H1 (cell line): ENCODE data around the gene RAPGEF1. TPM values are rescaled to one million over a fixed set of nuclear protein-coding genes. Genes with fewer than 3 reads are reported as not detected.

Experiments
- CTCF ChIA-PET: fragments of 300-600 bp; sonication (Branson Sonifier 250); formaldehyde crosslinking; loops from one replicate; lab custom pipeline; 2021; ENCODE audit not compliant: partially characterized antibody; lab: Charles Lee
- POLR2A ChIA-PET: fragments of 300-600 bp; sonication (Branson Sonifier 250); formaldehyde crosslinking; loops from one replicate; lab custom pipeline; 2021; ENCODE audit warnings: inconsistent platforms; ENCODE audit not compliant: partially characterized antibody; lab: Charles Lee
- DNase-seq, 2 experiments: peaks; one replicate each; pipeline versions ENCODE4 v3.0.0 to v3.0.0-alpha.2; 2010 to 2022; ENCODE audit warnings: low spot score in 2 of 2, low read depth in 1 of 2, mixed read lengths in 1 of 2
- FAIRE-seq: peaks from 2 replicates; lab custom pipeline; 2011; peaks lifted over from hg19 to GRCh38; lab: Jason Lieb, UNC
- H2AFZ ChIP-seq: 2 replicates; pipeline ENCODE4 v1.8.1; 2012; ENCODE audit warnings: low read length, inconsistent platforms
- H2AK5ac ChIP-seq: 2 replicates; pipeline ENCODE4 v1.6.1; 2013; ENCODE audit warnings: low read depth, low read length
- H2BK120ac ChIP-seq: replicated peaks from 2 replicates; pipeline ENCODE3; 2013; ENCODE audit warnings: low read depth, low read length, inconsistent platforms
- H2BK12ac ChIP-seq: 2 replicates; pipeline ENCODE4 v1.6.1; 2013; ENCODE audit warnings: low read depth, low read length
- H2BK15ac ChIP-seq: 2 replicates; pipeline ENCODE4 v1.6.1; 2013; ENCODE audit warnings: low read length
- H2BK20ac ChIP-seq: 2 replicates; pipeline ENCODE4 v1.6.1; 2013; ENCODE audit warnings: low read length
- H2BK5ac ChIP-seq: 2 replicates; pipeline ENCODE4 v1.6.1; 2013; ENCODE audit warnings: low read depth, low read length
- H3K14ac ChIP-seq: 2 replicates; pipeline ENCODE4 v1.6.1; 2013; ENCODE audit warnings: inconsistent platforms; ENCODE audit not compliant: insufficient read length
- H3K18ac ChIP-seq: 2 replicates; pipeline ENCODE4 v1.6.1; 2013; ENCODE audit warnings: low read length; ENCODE audit errors: extremely low read depth
- H3K23ac ChIP-seq: 2 replicates; pipeline ENCODE4 v1.6.1; 2013; ENCODE audit warnings: inconsistent platforms; ENCODE audit not compliant: insufficient read length
- H3K23me2 ChIP-seq: 2 replicates; pipeline ENCODE4 v1.6.1; 2013; ENCODE audit warnings: low read depth, low read length
- H3K27ac ChIP-seq: 2 replicates; pipeline ENCODE4 v1.6.1; 2011; ENCODE audit warnings: low read depth, low read length, inconsistent platforms
- H3K27me3 ChIP-seq, 4 experiments: replicated peaks in 1 of 4; 1 replicate in 1 of 4; 2 replicates in 3 of 4; pipeline versions ENCODE4 v1.6.1 to v1.8.1; 2011 to 2013; ENCODE audit warnings: low read length in 3 of 4, mild to moderate bottlenecking in 3 of 4, inconsistent platforms in 2 of 4, mixed read lengths in 2 of 4, moderate library complexity in 1 of 4; ENCODE audit not compliant: control insufficient read depth in 3 of 4, insufficient read depth in 3 of 4; ENCODE audit errors: extremely low read depth in 1 of 4
- H3K36me3 ChIP-seq, 4 experiments: 2 replicates each; pipeline versions ENCODE4 v1.6.1 to v1.8.1; 2011 to 2013; ENCODE audit warnings: mild to moderate bottlenecking in 4 of 4, low read length in 3 of 4, moderate library complexity in 2 of 4, control low read depth in 1 of 4, inconsistent platforms in 1 of 4; ENCODE audit not compliant: insufficient read depth in 4 of 4, control insufficient read depth in 2 of 4
- H3K4ac ChIP-seq: replicated peaks from 2 replicates; pipeline ENCODE3; 2013; ENCODE audit warnings: low read length, low read depth, mixed read lengths, inconsistent platforms; ENCODE audit not compliant: insufficient read length
- H3K4me1 ChIP-seq, 4 experiments: replicated peaks in 1 of 4; 1 replicate in 1 of 4; 2 replicates in 3 of 4; pipeline versions ENCODE4 v1.6.1 to v1.8.1; 2011 to 2013; ENCODE audit warnings: low read length in 3 of 4, inconsistent platforms in 2 of 4, mixed read lengths in 1 of 4; ENCODE audit not compliant: insufficient read depth in 4 of 4, control insufficient read depth in 3 of 4
- H3K4me2 ChIP-seq, 2 experiments: 2 replicates each; pipeline versions ENCODE4 v1.6.1 to v1.8.1; 2011 to 2013; ENCODE audit warnings: low read depth in 2 of 2, low read length in 2 of 2, control low read depth in 1 of 2, inconsistent platforms in 1 of 2, mild to moderate bottlenecking in 1 of 2; ENCODE audit not compliant: insufficient read depth in 1 of 2
- H3K4me3 ChIP-seq, 4 experiments: fragments of 200-600, 300-600 bp in 1 of 4; sonication (generic), shearing (Covaris generic), sonication (Bioruptor Twin) in 1 of 4; 2 replicates each; pipeline versions ENCODE4 v1.5.1 to v1.8.1; 2011 to 2016; ENCODE audit warnings: low read length in 4 of 4, low read depth in 3 of 4, control low read depth in 2 of 4, inconsistent platforms in 2 of 4, mild to moderate bottlenecking in 2 of 4, mixed read lengths in 1 of 4, moderate library complexity in 1 of 4; ENCODE audit not compliant: insufficient read depth in 2 of 4; ENCODE audit errors: extremely low read depth in 1 of 4
- H3K56ac ChIP-seq: replicated peaks from 2 replicates; pipeline ENCODE3; 2013; ENCODE audit warnings: low read depth, mild to moderate bottlenecking, mixed read lengths, low read length, inconsistent platforms; ENCODE audit not compliant: insufficient read length
- H3K79me1 ChIP-seq: 2 replicates; pipeline ENCODE4 v1.6.1; 2013; ENCODE audit warnings: low read depth, low read length, control low read depth
- H3K79me2 ChIP-seq, 2 experiments: 2 replicates each; pipeline versions ENCODE4 v1.6.1 to v1.8.1; 2012 to 2013; ENCODE audit warnings: low read length in 2 of 2, mild to moderate bottlenecking in 2 of 2, inconsistent platforms in 1 of 2; ENCODE audit not compliant: insufficient read depth in 2 of 2, control insufficient read depth in 1 of 2
- H3K9ac ChIP-seq, 4 experiments: replicated peaks in 1 of 4; 1 replicate in 1 of 4; 2 replicates in 3 of 4; pipeline versions ENCODE4 v1.6.1 to v1.8.1; 2011 to 2013; ENCODE audit warnings: low read depth in 3 of 4, low read length in 3 of 4, control low read depth in 2 of 4, mild to moderate bottlenecking in 2 of 4, moderate library complexity in 2 of 4, inconsistent platforms in 1 of 4; ENCODE audit errors: extremely low read depth in 1 of 4
- H3K9me3 ChIP-seq, 2 experiments: 2 replicates each; pipeline versions ENCODE4 v1.6.1 to v1.8.1; 2012 to 2013; ENCODE audit warnings: mild to moderate bottlenecking in 2 of 2, moderate library complexity in 2 of 2, control low read depth in 1 of 2, inconsistent platforms in 1 of 2, low read depth in 1 of 2, low read length in 1 of 2, mixed read lengths in 1 of 2; ENCODE audit not compliant: insufficient read depth in 2 of 2
- H4K20me1 ChIP-seq, 2 experiments: replicated peaks in 1 of 2; 2 replicates each; pipeline versions ENCODE3 to v1.8.1; 2011 to 2013; ENCODE audit warnings: inconsistent platforms in 2 of 2, low read length in 2 of 2, mild to moderate bottlenecking in 1 of 2; ENCODE audit not compliant: insufficient read depth in 2 of 2, control insufficient read depth in 1 of 2
- H4K5ac ChIP-seq: 2 replicates; pipeline ENCODE4 v1.6.1; 2013; ENCODE audit warnings: low read length, low read depth, mixed read lengths, inconsistent platforms; ENCODE audit not compliant: insufficient read length
- H4K8ac ChIP-seq: 2 replicates; pipeline ENCODE4 v1.8.0; 2013; ENCODE audit warnings: mild to moderate bottlenecking, moderate library complexity, low read length, inconsistent platforms; ENCODE audit not compliant: insufficient read depth; ENCODE audit errors: extremely low read depth
- H4K91ac ChIP-seq: replicated peaks from 2 replicates; pipeline ENCODE3; 2013; ENCODE audit warnings: low read length, mixed read lengths, inconsistent platforms; ENCODE audit not compliant: insufficient read length
- ASH2L ChIP-seq: fragments of 200-600, 300-600 bp; sonication (generic); IDR thresholded peaks from one replicate; pipeline ENCODE4 v1.7.1; 2017; ENCODE audit warnings: low read length
- CHD2 ChIP-seq: IDR thresholded peaks from 2 replicates; pipeline ENCODE4 v1.6.1; 2012; ENCODE audit warnings: low read length, improper control_type of control experiment
- CTBP2 ChIP-seq: IDR thresholded peaks from 2 replicates; pipeline ENCODE4 v1.7.0; 2011; ENCODE audit warnings: borderline replicate concordance, mild to moderate bottlenecking, moderate library complexity, mixed read lengths, low read length; ENCODE audit not compliant: insufficient read depth, insufficient read length
- JUN ChIP-seq: IDR thresholded peaks from 2 replicates; pipeline ENCODE4 v1.6.1; 2011; ENCODE audit warnings: low read depth, mild to moderate bottlenecking, improper control_type of control experiment, low read length
- NRF1 ChIP-seq: IDR thresholded peaks from 2 replicates; pipeline ENCODE4 v1.6.1; 2011; ENCODE audit warnings: mild to moderate bottlenecking, low read depth, low read length, improper control_type of control experiment
- POLR2AphosphoS5 ChIP-seq: IDR thresholded peaks from 2 replicates; pipeline ENCODE4 v1.6.1; 2011; ENCODE audit warnings: low read depth, low read length
- SP1 ChIP-seq: IDR thresholded peaks from 2 replicates; pipeline ENCODE4 v1.6.1; 2011; ENCODE audit warnings: low read depth, low read length
- USF2 ChIP-seq: IDR thresholded peaks from 2 replicates; pipeline ENCODE4 v1.6.1; 2011; ENCODE audit warnings: low read length, improper control_type of control experiment
- YY1 ChIP-seq: IDR thresholded peaks from 2 replicates; pipeline ENCODE4 v1.6.1; 2011; ENCODE audit warnings: low read depth, mild to moderate bottlenecking, low read length
- ZNF274 ChIP-seq: IDR thresholded peaks from 2 replicates; pipeline ENCODE4 v1.7.0; 2012; ENCODE audit warnings: low read length, borderline replicate concordance; ENCODE audit errors: extremely low read depth
- WGBS, 2 experiments: shearing (Covaris generic) in 1 of 2; methylation state at CpG; one replicate each; pipeline versions ENCODE4 v1.1.6 to v1.1.7; 2013 to 2015; ENCODE audit warnings: low lambda C conversion rate in 2 of 2, mixed read lengths in 2 of 2, inconsistent platforms in 1 of 2, low coverage in 1 of 2, missing lambda C conversion rate in 1 of 2; ENCODE audit not compliant: insufficient replicate concordance in 2 of 2, insufficient coverage in 1 of 2, insufficient read length in 1 of 2; ENCODE audit errors: extremely low coverage in 1 of 2, missing lambda C conversion rate in 1 of 2; 5-methylcytosine and 5-hydroxymethylcytosine counted together
- polyA plus RNA-seq, 7 experiments: library from polyadenylated mRNA; depleted of rRNA in 3 of 7; stranded (reverse) in 5 of 7; unstranded in 2 of 7; fragments of >200 nt in 5 of 7; fragments of 200-250 nt in 2 of 7; gene quantifications; 1 replicate in 5 of 7; 2 replicates in 1 of 7; 4 replicates in 1 of 7; pipeline versions ENCODE4 v1.2.1 to v1.2.3, GENCODE V29; 2011 to 2013; ENCODE audit warnings: missing spikeins in 2 of 7, mixed read lengths in 2 of 7
- total RNA-seq: library from RNA; stranded (reverse); fragmentation: NEBNext Ultra II Directional; extraction: Animal tissue kit (Norgen Biotek cat#: 25700); gene quantifications from 2 replicates; pipeline ENCODE4 v1.2.1, GENCODE V29; 2021
- TF ChIP-seq, protein P1 (sequence below), 3 experiments: IDR thresholded peaks; 1 replicate in 2 of 3; 2 replicates in 1 of 3; pipeline versions ENCODE4 v1.5.1 to v1.6.1; 2011; ENCODE audit warnings: low read length in 3 of 3, mild to moderate bottlenecking in 3 of 3, inconsistent platforms in 2 of 3, low read depth in 1 of 3, moderate library complexity in 1 of 3; ENCODE audit not compliant: insufficient read depth in 1 of 3; ENCODE audit errors: control extremely low read depth in 1 of 3

RAPGEF1 gene
- total and polyA plus RNA-seq, 2 of the 8 experiments (the other 6 are each of a cell fraction or from before 2014, with no cell fraction given), result 29.7 to 78.9 TPM

DNA sequence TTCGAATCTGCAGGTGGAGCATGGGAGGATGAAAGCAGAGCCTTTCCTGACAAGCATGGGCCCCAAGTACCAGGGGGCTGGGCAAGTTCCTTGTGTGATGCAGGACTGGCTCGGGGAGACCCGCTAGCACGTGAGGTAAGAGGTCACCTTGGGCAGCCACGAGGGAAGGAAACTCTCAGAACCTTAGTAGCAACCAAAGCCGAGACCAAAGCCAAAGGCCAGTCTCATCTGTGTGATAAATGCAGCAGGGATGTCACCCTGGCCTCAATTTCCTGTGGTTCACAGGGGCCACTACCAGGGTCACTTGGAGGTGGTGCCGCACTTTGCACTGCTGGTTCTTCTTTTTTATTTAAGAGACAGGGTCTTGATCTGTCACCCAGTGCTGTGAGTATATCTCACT, 155.0 kb downstream of the RAPGEF1 start:
- no peak overlapping the region for H3K4me3 ChIP-seq
- H3K79me2 ChIP-seq, result no peaks in the 10 kb centered on the region
- H3K14ac ChIP-seq, result no peak overlapping the region
- ChIA-PET CTCF (interaction anchor here (1.0 to 1.1 kb wide), 2 partner anchors 134 to 140 kb away, joined by 3 read pairs; no protein-coding TSS in a partner anchor), POLR2A (no interaction called here)
- no peak overlapping the region for H4K91ac ChIP-seq
- H2BK20ac ChIP-seq, result no peak overlapping the region
- no peak overlapping the region for H3K4ac ChIP-seq
- no peak overlapping the region for H4K5ac ChIP-seq
- H4K20me1 ChIP-seq, result peaks cover 0 to 4% of the 10 kb centered on the region in 2 experiments
- no peak overlapping the region for H3K27ac ChIP-seq
- no peaks in the 10 kb centered on the region for H3K9me3 ChIP-seq
- H3K23me2 ChIP-seq, result no peaks in the 10 kb centered on the region
- H3K9ac ChIP-seq, result no peak overlapping the region
- H3K79me1 ChIP-seq, result no peaks in the 10 kb centered on the region
- H3K36me3 ChIP-seq, result peaks cover 2 to 7% (median 4%) of the 10 kb centered on the region in 4 experiments; a peak in 6 of 8 replicates
- H2BK12ac ChIP-seq, result no peak overlapping the region
- DNase-seq (no peak), FAIRE-seq (no peak)
- no peak overlapping the region for H3K23ac ChIP-seq
- H2BK120ac ChIP-seq, result no peak overlapping the region
- H2AFZ ChIP-seq, result no peak overlapping the region
- H2AK5ac ChIP-seq, result no peak overlapping the region
- H3K4me2 ChIP-seq, result no peak overlapping the region
- H4K8ac ChIP-seq, result no peak overlapping the region
- 94% methylated on average over 7 of the region's 7 CpGs; no CpG with 5 or more reads in 1 of the 2 experiments for WGBS, 2 experiments
- no peak overlapping the region for H3K56ac ChIP-seq
- H3K4me1 ChIP-seq, result no peaks in the 10 kb centered on the region
- H3K18ac ChIP-seq, result no peak overlapping the region
- H2BK5ac ChIP-seq, result no peak overlapping the region
- H3K27me3 ChIP-seq, result no peaks in the 10 kb centered on the region
- H2BK15ac ChIP-seq, result no peak overlapping the region
- TF ChIP-seq, protein P1, sequence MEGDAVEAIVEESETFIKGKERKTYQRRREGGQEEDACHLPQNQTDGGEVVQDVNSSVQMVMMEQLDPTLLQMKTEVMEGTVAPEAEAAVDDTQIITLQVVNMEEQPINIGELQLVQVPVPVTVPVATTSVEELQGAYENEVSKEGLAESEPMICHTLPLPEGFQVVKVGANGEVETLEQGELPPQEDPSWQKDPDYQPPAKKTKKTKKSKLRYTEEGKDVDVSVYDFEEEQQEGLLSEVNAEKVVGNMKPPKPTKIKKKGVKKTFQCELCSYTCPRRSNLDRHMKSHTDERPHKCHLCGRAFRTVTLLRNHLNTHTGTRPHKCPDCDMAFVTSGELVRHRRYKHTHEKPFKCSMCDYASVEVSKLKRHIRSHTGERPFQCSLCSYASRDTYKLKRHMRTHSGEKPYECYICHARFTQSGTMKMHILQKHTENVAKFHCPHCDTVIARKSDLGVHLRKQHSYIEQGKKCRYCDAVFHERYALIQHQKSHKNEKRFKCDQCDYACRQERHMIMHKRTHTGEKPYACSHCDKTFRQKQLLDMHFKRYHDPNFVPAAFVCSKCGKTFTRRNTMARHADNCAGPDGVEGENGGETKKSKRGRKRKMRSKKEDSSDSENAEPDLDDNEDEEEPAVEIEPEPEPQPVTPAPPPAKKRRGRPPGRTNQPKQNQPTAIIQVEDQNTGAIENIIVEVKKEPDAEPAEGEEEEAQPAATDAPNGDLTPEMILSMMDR (IDR thresholded peaks at IDR 0.05; ENCODE audit: control extremely low read depth in 1 of 3, insufficient read depth in 1 of 3, low read depth in 1 of 3, low read length in 3 of 3), result no peak
- no peak for TF ChIP-seq CTBP2
- no peak for TF ChIP-seq SP1
- no peak for TF ChIP-seq ASH2L
- TF ChIP-seq POLR2AphosphoS5, result no peak
- TF ChIP-seq JUN, result no peak
- no peak for TF ChIP-seq USF2
- TF ChIP-seq ZNF274, result no peak
- no peak for TF ChIP-seq YY1
- TF ChIP-seq NRF1, result no peak
- no peak for TF ChIP-seq CHD2
